Effector CD4-positive, alpha-beta T cell (primary cell): ENCODE results near the gene DNPEP.

ENCODE experiments used
- DNase-seq: peaks from one replicate; pipeline ENCODE4 v3.0.0-alpha.2; 2020
- total RNA-seq: gene quantifications from one replicate; lab custom pipeline; 2026; lab: John Stamatoyannopoulos, UW

DNPEP gene
- total RNA-seq = 47.1 reads per million, percentile 67 among the genes with 10 or more reads in this experiment

DNA sequence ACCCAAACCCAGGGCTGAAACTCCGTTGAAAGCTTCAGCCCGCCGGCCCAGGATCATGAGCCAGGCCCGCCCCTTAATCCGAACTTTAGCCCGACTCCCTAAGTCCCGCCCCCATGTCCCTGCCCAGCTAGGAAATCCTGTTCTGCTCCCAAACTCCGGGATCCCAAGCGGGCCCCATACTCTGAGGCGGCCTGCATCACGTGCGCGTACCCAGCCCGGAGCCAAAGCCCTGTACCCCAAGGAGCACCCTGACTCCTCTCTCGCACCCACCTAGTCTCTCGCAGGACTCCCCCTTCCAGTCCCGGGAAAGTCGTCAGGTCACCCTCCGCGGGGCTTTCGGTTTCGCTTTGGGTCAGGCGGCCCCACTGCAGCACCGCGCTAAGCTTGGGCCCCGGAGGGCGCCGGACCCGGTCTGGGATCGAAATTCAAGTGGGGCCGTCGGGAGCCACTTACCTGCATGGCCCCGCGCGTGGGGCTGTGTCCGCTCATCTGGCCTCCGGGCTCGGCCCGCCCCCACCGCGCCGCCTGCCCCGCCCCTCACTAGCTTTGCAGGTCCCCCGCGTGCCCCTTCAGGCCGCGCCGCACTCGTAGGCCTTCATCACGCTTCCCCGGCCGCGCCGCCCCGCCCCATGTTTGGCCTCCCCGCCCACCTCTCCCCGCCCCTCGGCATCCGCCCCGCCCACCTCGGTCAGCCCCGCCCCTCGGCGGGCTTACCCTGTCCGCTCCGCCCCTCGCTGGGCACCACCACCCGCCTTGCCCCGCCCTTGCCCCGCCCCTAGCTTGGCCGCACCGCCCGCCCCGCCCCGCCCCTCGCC, at the start of gene DNPEP:
DNPEP (minus strand) TSS at position 607 of the 815 bp plus-strand sequence; CDS start at position 489, 118 bp downstream.
- DNase-seq = peak; percentile 94

GRCh38 chr2:219437141-219437540, 49.4 kb upstream of the DNPEP start:
- no peak for DNase-seq

DNA sequence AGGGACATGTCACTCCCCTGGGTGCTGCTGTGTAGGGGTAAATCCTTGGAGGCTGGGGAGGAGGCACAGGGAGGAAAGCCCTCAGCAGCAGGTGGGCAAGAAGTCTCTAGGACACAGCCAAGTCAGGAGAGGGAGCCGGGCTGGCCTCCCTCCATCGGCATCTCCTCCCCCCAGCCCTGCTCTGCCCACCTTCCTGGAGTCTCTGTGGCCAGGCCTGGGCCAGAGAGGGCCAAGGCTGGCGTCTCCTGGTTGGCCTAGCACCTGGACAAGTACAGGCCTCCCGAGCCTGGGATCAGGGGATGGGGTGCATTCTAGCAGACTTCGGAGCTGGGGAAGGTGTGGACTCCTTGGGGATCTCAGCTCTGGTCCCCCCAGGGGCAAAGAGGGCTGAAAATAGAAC, 48.8 kb upstream of the DNPEP start:
- DNase-seq = no peak

GRCh38 chr2:219435701-219436100, 48.0 kb upstream of the DNPEP start:
- DNase-seq = no peak

DNA sequence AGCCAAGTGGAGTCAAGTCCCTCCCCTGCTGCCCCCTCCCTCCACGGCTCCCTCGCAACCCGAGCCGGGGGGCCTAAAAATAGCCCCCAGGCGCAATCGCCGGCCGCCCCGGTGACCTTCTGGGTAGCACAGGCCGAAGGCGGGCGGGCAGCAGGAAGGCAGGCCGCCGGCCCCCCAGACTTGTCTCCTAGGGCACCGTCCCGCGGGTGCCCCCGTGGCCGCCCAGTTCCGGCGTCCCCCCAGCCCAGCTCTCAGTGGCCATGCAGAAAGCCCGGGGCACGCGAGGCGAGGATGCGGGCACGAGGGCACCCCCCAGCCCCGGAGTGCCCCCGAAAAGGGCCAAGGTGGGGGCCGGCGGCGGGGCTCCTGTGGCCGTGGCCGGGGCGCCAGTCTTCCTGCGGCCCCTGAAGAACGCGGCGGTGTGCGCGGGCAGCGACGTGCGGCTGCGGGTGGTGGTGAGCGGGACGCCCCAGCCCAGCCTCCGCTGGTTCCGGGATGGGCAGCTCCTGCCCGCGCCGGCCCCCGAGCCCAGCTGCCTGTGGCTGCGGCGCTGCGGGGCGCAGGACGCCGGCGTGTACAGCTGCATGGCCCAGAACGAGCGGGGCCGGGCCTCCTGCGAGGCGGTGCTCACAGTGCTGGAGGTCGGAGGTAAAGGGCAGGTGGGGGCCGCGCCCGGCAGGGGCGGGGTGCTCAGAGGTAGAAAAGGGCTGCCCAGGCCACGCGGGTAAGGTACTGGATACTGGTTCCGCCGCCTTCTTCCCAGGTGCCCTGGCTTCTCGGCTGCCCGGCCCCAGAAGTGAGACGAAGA, 47.2 kb upstream of the DNPEP start, which contains the start of gene SPEG:
SPEG (plus strand) TSS at position 126 of the 808 bp plus-strand sequence; CDS start at position 261, 135 bp downstream.
- no peak for DNase-seq

- no peak for DNase-seq
These were observed 46.7 kb upstream of the DNPEP start for GRCh38 chr2:219434468-219434717.

- DNase-seq = no peak
These were observed 46.2 kb upstream of the DNPEP start for GRCh38 chr2:219433666-219434467.

GRCh38 chr2:219430633-219431615, 43.2 kb upstream of the DNPEP start:
- no peak for DNase-seq

DNA sequence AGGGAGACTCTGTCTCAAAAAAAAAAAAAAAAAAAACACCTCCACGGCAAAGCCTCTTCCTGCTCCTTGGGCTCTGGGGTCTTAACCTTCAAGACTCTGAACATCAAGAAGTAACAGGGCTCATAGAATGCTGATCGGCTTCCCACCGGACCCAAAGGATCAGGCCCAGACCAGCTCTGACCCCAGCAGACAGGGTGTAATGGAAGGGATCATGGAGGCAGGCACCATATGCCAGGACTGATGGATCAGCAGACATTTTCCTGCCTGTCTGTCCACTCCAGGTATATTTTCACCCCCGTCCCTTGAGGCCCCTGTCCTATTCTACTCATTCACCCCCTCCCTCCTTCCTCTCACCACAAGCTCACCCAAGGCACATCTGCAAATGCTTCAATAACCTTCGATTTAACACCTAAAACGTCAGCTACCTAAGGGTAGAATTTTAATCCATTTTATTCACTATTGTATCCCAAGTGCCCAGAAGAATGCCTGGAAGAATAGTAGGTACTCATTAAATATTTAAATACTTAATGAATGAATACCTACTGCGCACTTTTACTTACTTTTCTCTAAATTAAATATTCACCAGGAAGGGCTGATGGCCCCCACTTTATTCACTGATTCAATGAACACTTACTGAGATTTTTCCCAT, 42.4 kb upstream of the DNPEP start:
- DNase-seq = no peak

DNA sequence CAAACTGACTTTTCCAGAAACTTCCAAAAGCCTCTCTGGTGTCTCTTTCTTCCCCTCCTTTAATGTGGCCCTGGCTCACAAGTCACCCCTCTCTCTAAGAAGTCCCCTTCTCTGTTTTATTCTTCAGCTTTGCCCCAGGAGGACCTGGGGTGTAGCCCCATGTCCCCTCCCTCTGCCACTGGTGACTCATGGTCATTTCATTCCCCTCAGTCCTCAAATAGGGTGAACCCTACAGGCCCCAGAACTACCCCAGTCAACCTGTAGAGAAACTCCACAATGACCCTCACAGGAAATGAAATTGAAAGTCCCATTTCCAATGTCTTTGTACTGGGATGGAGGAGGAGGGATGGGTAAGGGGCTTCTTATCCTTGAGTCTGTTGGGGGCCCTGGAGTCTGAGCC, 40.8 kb upstream of the DNPEP start:
- DNase-seq = no peak

DNA sequence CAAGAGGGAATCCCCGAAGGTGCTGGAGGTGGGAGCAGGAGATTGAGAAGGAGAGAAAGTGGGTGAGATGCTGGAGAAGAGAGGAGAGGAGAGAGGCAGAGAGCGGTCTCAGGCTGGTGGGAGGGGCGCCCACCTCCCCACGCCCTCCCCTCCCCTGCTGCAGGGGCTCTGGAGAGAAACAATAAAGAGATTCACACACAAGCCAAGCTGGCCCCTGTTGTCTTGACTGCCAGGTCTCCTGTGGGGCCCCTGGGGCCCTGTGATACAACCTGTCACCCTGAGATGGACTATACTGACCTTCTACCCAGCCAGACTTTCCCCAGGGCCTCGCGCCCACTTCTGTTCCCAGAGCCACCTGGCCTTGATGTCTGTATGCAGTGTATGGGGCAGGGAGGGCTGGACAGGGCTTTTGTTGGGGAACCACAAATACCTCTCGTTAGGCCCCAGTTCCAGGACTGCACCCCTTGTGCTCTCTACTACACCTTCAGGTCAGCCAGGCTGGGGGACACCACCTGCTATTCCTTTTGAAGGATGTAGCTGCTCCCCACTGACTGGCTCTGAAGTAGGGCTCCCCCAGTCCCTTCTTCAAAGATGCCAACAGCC, 38.9 kb upstream of the DNPEP start:
- no peak for DNase-seq

GRCh38 chr2:219426068-219426443, 38.3 kb upstream of the DNPEP start:
- DNase-seq = no peak

DNA sequence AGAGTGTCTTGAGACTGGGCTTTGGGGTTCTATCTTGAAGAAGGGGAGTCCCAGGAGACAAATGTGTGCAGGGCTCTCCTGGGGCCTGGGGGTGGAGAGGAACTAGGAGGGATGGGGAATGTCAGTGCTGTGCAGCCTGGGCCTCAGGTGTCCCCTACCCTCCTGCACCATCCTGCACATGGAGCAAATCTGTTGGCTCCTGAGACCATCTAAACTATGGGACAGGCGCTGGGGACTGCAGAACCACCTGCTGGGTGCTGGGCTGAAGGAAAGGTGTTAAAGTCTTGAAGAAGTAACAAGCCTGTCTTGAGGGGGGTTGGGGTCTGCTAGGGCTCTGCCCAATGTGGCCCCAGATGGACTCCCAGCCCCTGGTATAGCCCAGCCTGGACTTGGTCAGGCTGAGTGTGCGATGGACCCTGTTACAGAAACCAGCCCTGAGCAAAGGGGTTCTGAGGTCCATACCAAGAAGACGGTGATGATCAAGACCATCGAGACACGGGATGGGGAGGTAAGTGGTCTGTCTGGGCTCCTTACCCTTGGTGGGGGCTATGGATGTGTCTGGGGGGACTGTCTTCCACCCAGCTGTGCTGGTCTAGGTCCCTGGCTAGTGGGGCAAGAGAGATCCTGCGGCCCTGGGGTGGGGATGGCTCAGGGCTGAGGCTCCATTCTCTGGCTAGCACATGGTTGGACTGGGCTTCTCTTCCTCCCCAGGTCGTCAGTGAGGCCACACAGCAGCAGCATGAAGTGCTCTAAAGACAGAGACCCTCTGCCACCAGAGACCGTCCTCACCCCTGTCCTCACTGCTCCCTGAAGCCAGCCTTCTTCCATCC, 37.7 kb upstream of the DNPEP start:
- DNase-seq = no peak

GRCh38 chr2:219423652-219424377, 36.1 kb upstream of the DNPEP start:
- no peak for DNase-seq

- DNase-seq = no peak
These were observed 35.3 kb upstream of the DNPEP start for GRCh38 chr2:219422952-219423534.

DNA sequence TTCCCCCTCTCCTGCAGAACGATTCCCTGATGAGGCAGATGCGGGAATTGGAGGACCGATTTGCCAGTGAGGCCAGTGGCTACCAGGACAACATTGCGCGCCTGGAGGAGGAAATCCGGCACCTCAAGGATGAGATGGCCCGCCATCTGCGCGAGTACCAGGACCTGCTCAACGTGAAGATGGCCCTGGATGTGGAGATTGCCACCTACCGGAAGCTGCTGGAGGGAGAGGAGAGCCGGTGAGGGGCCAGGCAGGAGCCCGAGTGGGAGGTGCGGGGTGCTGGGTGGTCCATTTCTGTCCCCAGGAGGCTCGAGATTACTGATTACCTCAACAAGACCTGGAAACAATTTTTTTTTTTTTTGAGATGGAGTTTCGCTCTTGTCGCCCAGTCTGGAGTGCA, 33.6 kb upstream of the DNPEP start:
- DNase-seq = no peak

DNA sequence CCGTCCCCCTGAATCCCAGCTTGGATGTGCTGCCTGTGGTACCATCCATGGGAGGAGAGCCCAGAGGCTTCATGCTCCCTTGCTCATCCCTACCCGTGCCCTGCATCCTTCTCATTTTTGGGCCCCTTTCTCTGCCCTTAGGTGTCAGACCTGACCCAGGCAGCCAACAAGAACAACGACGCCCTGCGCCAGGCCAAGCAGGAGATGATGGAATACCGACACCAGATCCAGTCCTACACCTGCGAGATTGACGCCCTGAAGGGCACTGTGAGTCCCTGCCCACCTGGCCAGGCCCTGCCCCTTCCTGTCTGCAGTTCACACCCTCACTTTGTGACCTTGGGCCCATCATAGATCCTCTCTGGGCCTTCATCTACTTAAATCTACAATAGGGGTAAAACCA, 33.0 kb upstream of the DNPEP start:
- no peak for DNase-seq

GRCh38 chr2:219419331-219420197, 31.9 kb upstream of the DNPEP start:
- DNase-seq = no peak
